Body of pancreas (tissue), 4 donors: ENCODE data around the gene CCDC70.

Source experiments
- CTCF ChIP-seq, 7 experiments: fragments of 450-650 bp in 4 of 7; fragments of 200-600 bp in 3 of 7; sonication (generic) in 3 of 7; IDR thresholded peaks; one replicate each; pipeline ENCODE4 v1.5.1; 2016 to 2019; ENCODE audit warnings: antibody characterized with exemption in 7 of 7
- POLR2A ChIP-seq, 3 donors: fragments of 450-650 bp; IDR thresholded peaks; one replicate each; pipeline ENCODE4 v1.6.1; 2016; ENCODE audit warnings: antibody characterized with exemption in 3 of 3, mild to moderate bottlenecking in 2 of 3

- TF ChIP-seq CTCF (IDR thresholded peaks at IDR 0.05) = no peak
- TF ChIP-seq POLR2A (IDR thresholded peaks at IDR 0.05) = no peak
These were observed 11.5 kb downstream of the CCDC70 start for GRCh38 chr13:51873117-51873798.
